Measurements from ENCODE around the gene CD83.
A peak's percentile ranks its signal among the peaks of the same experiment; 100 is the strongest.

Gene CD83

GRCh38 chr6:14083751-14084150 lies 33.8 kb upstream of the CD83 start:
- no peaks in the 10 kb centered on the region for H3K27me3 Mint-ChIP-seq
- H3K4me3 Mint-ChIP-seq: no peak overlapping the region
- no peaks in the 10 kb centered on the region for H3K36me3 Mint-ChIP-seq (ENCODE audit: low read depth)
- peaks cover 40% of the 10 kb centered on the region for H3K4me1 Mint-ChIP-seq (ENCODE audit: low read depth)
- H3K9me3 Mint-ChIP-seq: no peaks in the 10 kb centered on the region
- peak overlapping the region; percentile 3 for H3K27ac Mint-ChIP-seq

- Mint-ChIP-seq H3K4me3 (no peak overlapping the region), H3K4me1 (ENCODE audit: low read depth) (peaks cover 36% of the 10 kb centered on the region), H3K36me3 (ENCODE audit: low read depth) (no peaks in the 10 kb centered on the region), H3K27ac (no peak overlapping the region), H3K27me3 (no peaks in the 10 kb centered on the region), H3K9me3 (no peaks in the 10 kb centered on the region)
Measured at GRCh38 chr6:14084388-14084787, 33.2 kb upstream of the CD83 start.

- H3K27me3 Mint-ChIP-seq: no peaks in the 10 kb centered on the region
- peaks cover 35% of the 10 kb centered on the region for H3K4me1 Mint-ChIP-seq (ENCODE audit: low read depth)
- no peak overlapping the region for H3K27ac Mint-ChIP-seq
Measured at GRCh38 chr6:14085176-14085787, 32.3 kb upstream of the CD83 start.

GRCh38 chr6:14086701-14087100 lies 30.9 kb upstream of the CD83 start:
- H3K27me3 Mint-ChIP-seq: no peaks in the 10 kb centered on the region
- no peak overlapping the region for H3K4me3 Mint-ChIP-seq
- no peaks in the 10 kb centered on the region for H3K36me3 Mint-ChIP-seq (ENCODE audit: low read depth)
- H3K4me1 Mint-ChIP-seq (ENCODE audit: low read depth): peaks cover 48% of the 10 kb centered on the region
- H3K27ac Mint-ChIP-seq: peak overlapping the region; percentile 10
- H3K9me3 Mint-ChIP-seq: no peaks in the 10 kb centered on the region

More at GRCh38 chr6:14085176-14085787, 32.3 kb upstream of the CD83 start:
- no peaks in the 10 kb centered on the region for H3K36me3 Mint-ChIP-seq (ENCODE audit: low read depth)
- H3K9me3 Mint-ChIP-seq: no peaks in the 10 kb centered on the region
- H3K4me3 Mint-ChIP-seq: no peak overlapping the region

GRCh38 chr6:14088600-14089192 lies 28.9 kb upstream of the CD83 start:
- Mint-ChIP-seq H3K36me3 (ENCODE audit: low read depth) (no peaks in the 10 kb centered on the region), H3K27ac (no peak overlapping the region), H3K4me1 (ENCODE audit: low read depth) (peaks cover 62% of the 10 kb centered on the region), H3K27me3 (no peaks in the 10 kb centered on the region), H3K9me3 (no peaks in the 10 kb centered on the region), H3K4me3 (no peak overlapping the region)

GRCh38 chr6:14089224-14089623 lies 28.3 kb upstream of the CD83 start:
- no peaks in the 10 kb centered on the region for H3K9me3 Mint-ChIP-seq
- H3K27me3 Mint-ChIP-seq: no peaks in the 10 kb centered on the region
- no peaks in the 10 kb centered on the region for H3K36me3 Mint-ChIP-seq (ENCODE audit: low read depth)
- H3K4me3 Mint-ChIP-seq: no peak overlapping the region
- no peak overlapping the region for H3K27ac Mint-ChIP-seq
- peaks cover 67% of the 10 kb centered on the region for H3K4me1 Mint-ChIP-seq (ENCODE audit: low read depth)

- no peaks in the 10 kb centered on the region for H3K27me3 Mint-ChIP-seq
- H3K36me3 Mint-ChIP-seq (ENCODE audit: low read depth): no peaks in the 10 kb centered on the region
- H3K27ac Mint-ChIP-seq: peak overlapping the region; percentile 10
- no peaks in the 10 kb centered on the region for H3K9me3 Mint-ChIP-seq
- no peak overlapping the region for H3K4me3 Mint-ChIP-seq
- peaks cover 75% of the 10 kb centered on the region for H3K4me1 Mint-ChIP-seq (ENCODE audit: low read depth)
Measured at GRCh38 chr6:14091339-14091978, 26.1 kb upstream of the CD83 start.

- Mint-ChIP-seq H3K4me3 (no peak overlapping the region), H3K27ac (no peak overlapping the region), H3K9me3 (no peaks in the 10 kb centered on the region), H3K4me1 (ENCODE audit: low read depth) (peaks cover 77% of the 10 kb centered on the region), H3K36me3 (ENCODE audit: low read depth) (no peaks in the 10 kb centered on the region), H3K27me3 (no peaks in the 10 kb centered on the region)
Measured at GRCh38 chr6:14092316-14092715, 25.3 kb upstream of the CD83 start.

- Mint-ChIP-seq H3K27ac (peak overlapping the region; percentile 33), H3K4me1 (ENCODE audit: low read depth) (peaks cover 76% of the 10 kb centered on the region), H3K4me3 (peak overlapping the region; percentile 30), H3K27me3 (no peaks in the 10 kb centered on the region), H3K9me3 (no peaks in the 10 kb centered on the region), H3K36me3 (ENCODE audit: low read depth) (no peaks in the 10 kb centered on the region)
Measured at GRCh38 chr6:14092838-14093789, 24.5 kb upstream of the CD83 start.

GRCh38 chr6:14094721-14095120 lies 22.9 kb upstream of the CD83 start:
- H3K36me3 Mint-ChIP-seq (ENCODE audit: low read depth): no peaks in the 10 kb centered on the region
- H3K27ac Mint-ChIP-seq: peak overlapping the region; percentile 87

GRCh38 chr6:14095437-14095836 lies 22.1 kb upstream of the CD83 start:
- peak overlapping the region; percentile 87 for H3K27ac Mint-ChIP-seq
- no peaks in the 10 kb centered on the region for H3K9me3 Mint-ChIP-seq
- no peaks in the 10 kb centered on the region for H3K27me3 Mint-ChIP-seq
- H3K36me3 Mint-ChIP-seq (ENCODE audit: low read depth): no peaks in the 10 kb centered on the region
- H3K4me3 Mint-ChIP-seq: no peak overlapping the region
- H3K4me1 Mint-ChIP-seq (ENCODE audit: low read depth): peaks cover 71% of the 10 kb centered on the region

More at GRCh38 chr6:14094721-14095120, 22.9 kb upstream of the CD83 start:
- no peaks in the 10 kb centered on the region for H3K27me3 Mint-ChIP-seq
- H3K9me3 Mint-ChIP-seq: no peaks in the 10 kb centered on the region
- H3K4me1 Mint-ChIP-seq (ENCODE audit: low read depth): peaks cover 71% of the 10 kb centered on the region
- H3K4me3 Mint-ChIP-seq: no peak overlapping the region

- Mint-ChIP-seq H3K4me1 (ENCODE audit: low read depth) (peaks cover 34% of the 10 kb centered on the region), H3K27ac (peak overlapping the region; percentile 12), H3K4me3 (no peak overlapping the region), H3K27me3 (peaks cover 2% of the 10 kb centered on the region), H3K36me3 (ENCODE audit: low read depth) (no peaks in the 10 kb centered on the region), H3K9me3 (peaks cover 2% of the 10 kb centered on the region)
Measured at GRCh38 chr6:14100138-14100537, 17.4 kb upstream of the CD83 start.

GRCh38 chr6:14100966-14101365 lies 16.6 kb upstream of the CD83 start:
- Mint-ChIP-seq H3K36me3 (ENCODE audit: low read depth) (no peaks in the 10 kb centered on the region), H3K4me1 (ENCODE audit: low read depth) (peaks cover 26% of the 10 kb centered on the region), H3K4me3 (no peak overlapping the region), H3K27me3 (peaks cover 3% of the 10 kb centered on the region), H3K27ac (no peak overlapping the region), H3K9me3 (peaks cover 9% of the 10 kb centered on the region)

- H3K36me3 Mint-ChIP-seq (ENCODE audit: low read depth): peaks cover 9% of the 10 kb centered on the region
- H3K4me3 Mint-ChIP-seq: no peak overlapping the region
- peaks cover 7% of the 10 kb centered on the region for H3K27me3 Mint-ChIP-seq
- H3K9me3 Mint-ChIP-seq: peaks cover 17% of the 10 kb centered on the region
- H3K4me1 Mint-ChIP-seq (ENCODE audit: low read depth): peaks cover 15% of the 10 kb centered on the region
- H3K27ac Mint-ChIP-seq: no peak overlapping the region
Measured at GRCh38 chr6:14102383-14102782, 15.2 kb upstream of the CD83 start.

GRCh38 chr6:14105547-14105946 lies 12.0 kb upstream of the CD83 start:
- peaks cover 35% of the 10 kb centered on the region for H3K4me1 Mint-ChIP-seq (ENCODE audit: low read depth)
- H3K27me3 Mint-ChIP-seq: peaks cover 12% of the 10 kb centered on the region
- H3K4me3 Mint-ChIP-seq: no peak overlapping the region
- peaks cover 14% of the 10 kb centered on the region for H3K36me3 Mint-ChIP-seq (ENCODE audit: low read depth)
- H3K27ac Mint-ChIP-seq: no peak overlapping the region
- H3K9me3 Mint-ChIP-seq: peaks cover 22% of the 10 kb centered on the region
